Caco-2 (cell line): ENCODE data around the gene ECM2. TPM values are rescaled to one million over a fixed set of nuclear protein-coding genes. Genes with fewer than 3 reads are reported as not detected.

Experiments
- BruUV-seq: library from RNA; stranded (reverse); fragments of 400-500 nt; replicated peaks from 2 replicates; lab custom pipeline; 2021; lab: Mats Ljungman, UMichigan
- CTCF ChIA-PET: fragments of 300-600 bp; sonication (Branson Sonifier 250); formaldehyde crosslinking; loops from one replicate; lab custom pipeline; 2022; ENCODE audit warnings: antibody characterized with exemption; lab: Charles Lee
- POLR2A ChIA-PET: fragments of 300-600 bp; sonication (Branson Sonifier 250); formaldehyde crosslinking; loops from one replicate; lab custom pipeline; 2022; ENCODE audit warnings: antibody characterized with exemption; lab: Charles Lee
- DNase-seq, 2 experiments: peaks; one replicate each; pipeline versions ENCODE4 v3.0.0 to v3.0.0-alpha.2; 2020 to 2022
- H3K27me3 ChIP-seq: replicated peaks from 2 replicates; pipeline ENCODE4 v1.6.0; 2011; ENCODE audit warnings: low read length; ENCODE audit not compliant: control insufficient read depth, insufficient read depth
- H3K36me3 ChIP-seq: 2 replicates; pipeline ENCODE4 v1.5.1; 2011; ENCODE audit warnings: low read length; ENCODE audit not compliant: control insufficient read depth, insufficient read depth
- H3K4me1 ChIP-seq: fragments of 250-450 bp; sonication (Bioruptor Pico); 2 replicates; pipeline ENCODE4 v1.5.1; 2020; ENCODE audit warnings: mild to moderate bottlenecking
- H3K4me3 ChIP-seq: 2 replicates; pipeline ENCODE4 v1.5.1; 2011; ENCODE audit warnings: low read depth, mild to moderate bottlenecking, control low read depth, low read length
- H3K9me3 ChIP-seq: fragments of 250-450 bp; sonication (Bioruptor Pico); 2 replicates; pipeline ENCODE4 v1.5.1; 2020; ENCODE audit warnings: mild to moderate bottlenecking, moderate library complexity
- H3K27ac Mint-ChIP-seq: one replicate; pipeline ENCODE4 v1.8.0; 2022; ENCODE audit warnings: mixed read lengths; ENCODE audit not compliant: unreplicated experiment
- H3K27me3 Mint-ChIP-seq: one replicate; pipeline ENCODE4 v1.8.0; 2022; ENCODE audit warnings: mixed read lengths; ENCODE audit not compliant: insufficient read depth, unreplicated experiment
- H3K36me3 Mint-ChIP-seq: one replicate; pipeline ENCODE4 v1.8.0; 2022; ENCODE audit warnings: mild to moderate bottlenecking, mixed read lengths; ENCODE audit not compliant: insufficient read depth, unreplicated experiment
- H3K4me1 Mint-ChIP-seq: one replicate; pipeline ENCODE4 v1.8.0; 2022; ENCODE audit warnings: low read depth, mixed read lengths; ENCODE audit not compliant: unreplicated experiment
- H3K4me3 Mint-ChIP-seq: one replicate; pipeline ENCODE4 v1.8.0; 2022; ENCODE audit warnings: mild to moderate bottlenecking, moderate library complexity, mixed read lengths; ENCODE audit not compliant: unreplicated experiment
- H3K9me3 Mint-ChIP-seq: one replicate; pipeline ENCODE4 v1.8.0; 2022; ENCODE audit warnings: mixed read lengths; ENCODE audit not compliant: unreplicated experiment
- intact Hi-C: fragments of 100-400 bp; cut with micrococcal nuclease; formaldehyde crosslinking; loops from one replicate; pipeline ENCODE4 v1.10.0; 2022; ENCODE audit not compliant: unreplicated experiment
- total RNA-seq: library from RNA; stranded (reverse); gene quantifications from 2 replicates; pipeline ENCODE4 v1.2.3, GENCODE V29; 2022
- TF ChIP-seq, protein P1 (sequence below), 2 experiments: fragments of 200-600 bp in 1 of 2; IDR thresholded peaks; 1 replicate in 1 of 2; 2 replicates in 1 of 2; pipeline versions ENCODE4 v1.5.1 to v1.8.0; 2011 to 2022; ENCODE audit warnings: antibody characterized with exemption in 1 of 2, control low read depth in 1 of 2, inconsistent platforms in 1 of 2, low read depth in 1 of 2, low read length in 1 of 2, mild to moderate bottlenecking in 1 of 2, moderate library complexity in 1 of 2; ENCODE audit not compliant: insufficient read depth in 1 of 2, severe bottlenecking in 1 of 2, unreplicated experiment in 1 of 2

The ECM2 gene
- total RNA-seq, 1 experiment from 2014 or later = not detected

GRCh38 chr9:92479346-92479745, 56.4 kb downstream of the ECM2 start:
- Histone ChIP-seq H3K9me3 (no peaks in the 10 kb centered on the region), H3K27me3 (no peaks in the 10 kb centered on the region), H3K36me3 (no peaks in the 10 kb centered on the region), H3K4me3 (no peak overlapping the region), H3K4me1 (peaks cover 6% of the 10 kb centered on the region; the same call in 1 of the 2 replicates)
- Mint-ChIP-seq H3K36me3 (no peaks in the 10 kb centered on the region), H3K27me3 (no peaks in the 10 kb centered on the region), H3K27ac (no peak overlapping the region), H3K9me3 (no peaks in the 10 kb centered on the region), H3K4me3 (no peak overlapping the region), H3K4me1 (peaks cover 9% of the 10 kb centered on the region)
- CTCF ChIA-PET = no interaction called here
- intact Hi-C loops = no loop called here
- TF ChIP-seq, protein P1, sequence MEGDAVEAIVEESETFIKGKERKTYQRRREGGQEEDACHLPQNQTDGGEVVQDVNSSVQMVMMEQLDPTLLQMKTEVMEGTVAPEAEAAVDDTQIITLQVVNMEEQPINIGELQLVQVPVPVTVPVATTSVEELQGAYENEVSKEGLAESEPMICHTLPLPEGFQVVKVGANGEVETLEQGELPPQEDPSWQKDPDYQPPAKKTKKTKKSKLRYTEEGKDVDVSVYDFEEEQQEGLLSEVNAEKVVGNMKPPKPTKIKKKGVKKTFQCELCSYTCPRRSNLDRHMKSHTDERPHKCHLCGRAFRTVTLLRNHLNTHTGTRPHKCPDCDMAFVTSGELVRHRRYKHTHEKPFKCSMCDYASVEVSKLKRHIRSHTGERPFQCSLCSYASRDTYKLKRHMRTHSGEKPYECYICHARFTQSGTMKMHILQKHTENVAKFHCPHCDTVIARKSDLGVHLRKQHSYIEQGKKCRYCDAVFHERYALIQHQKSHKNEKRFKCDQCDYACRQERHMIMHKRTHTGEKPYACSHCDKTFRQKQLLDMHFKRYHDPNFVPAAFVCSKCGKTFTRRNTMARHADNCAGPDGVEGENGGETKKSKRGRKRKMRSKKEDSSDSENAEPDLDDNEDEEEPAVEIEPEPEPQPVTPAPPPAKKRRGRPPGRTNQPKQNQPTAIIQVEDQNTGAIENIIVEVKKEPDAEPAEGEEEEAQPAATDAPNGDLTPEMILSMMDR (IDR thresholded peaks at IDR 0.05; ENCODE audit: insufficient read depth in 1 of 2, low read depth in 1 of 2, low read length in 1 of 2, severe bottlenecking in 1 of 2, unreplicated experiment in 1 of 2) = no peak
- DNase-seq = no peak
- no TSS peak for BruUV-seq
- POLR2A ChIA-PET = no interaction called here

DNA sequence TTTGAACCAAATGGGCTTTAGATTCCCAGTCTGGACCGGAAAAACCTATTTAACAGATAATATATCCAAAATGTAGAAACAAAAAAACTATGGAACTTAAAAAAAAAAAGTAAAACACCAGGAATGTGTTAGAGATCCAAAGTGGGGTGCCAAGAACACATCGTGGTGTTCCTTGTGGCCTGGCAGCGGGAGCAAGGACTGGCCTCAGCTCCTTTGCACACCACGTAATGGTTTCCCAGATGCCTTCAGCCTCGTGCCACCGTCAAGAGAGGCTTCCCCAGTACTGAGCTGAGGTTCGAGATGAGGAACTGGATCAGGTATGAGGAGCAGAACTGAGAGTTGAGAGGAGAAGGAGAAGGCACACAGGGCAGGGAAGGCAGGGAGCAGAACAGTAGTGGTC, 57.0 kb downstream of the ECM2 start:
- Mint-ChIP-seq H3K9me3 (no peaks in the 10 kb centered on the region), H3K4me3 (no peak overlapping the region), H3K4me1 (peaks cover 9% of the 10 kb centered on the region), H3K27me3 (no peaks in the 10 kb centered on the region), H3K27ac (no peak overlapping the region), H3K36me3 (no peaks in the 10 kb centered on the region)
- DNase-seq = no peak
- no peaks in the 10 kb centered on the region for H3K9me3 ChIP-seq
- BruUV-seq = no TSS peak
- CTCF ChIA-PET = no interaction called here
- H3K36me3 ChIP-seq = no peaks in the 10 kb centered on the region
- peaks cover 6% of the 10 kb centered on the region; the same call in 1 of the 2 replicates for H3K4me1 ChIP-seq
- intact Hi-C loops = no loop called here
- H3K4me3 ChIP-seq = no peak overlapping the region
- POLR2A ChIA-PET = no interaction called here
- TF ChIP-seq, protein P1 (IDR thresholded peaks at IDR 0.05; ENCODE audit: insufficient read depth in 1 of 2, low read depth in 1 of 2, low read length in 1 of 2, severe bottlenecking in 1 of 2, unreplicated experiment in 1 of 2) = no peak
- no peaks in the 10 kb centered on the region for H3K27me3 ChIP-seq

GRCh38 chr9:92476962-92477361, 58.8 kb downstream of the ECM2 start:
- no peaks in the 10 kb centered on the region for H3K36me3 ChIP-seq
- Mint-ChIP-seq H3K27ac (no peak overlapping the region), H3K27me3 (no peaks in the 10 kb centered on the region), H3K4me1 (peaks cover 9% of the 10 kb centered on the region), H3K9me3 (no peaks in the 10 kb centered on the region), H3K4me3 (no peak overlapping the region), H3K36me3 (no peaks in the 10 kb centered on the region)
- no TSS peak for BruUV-seq
- ChIA-PET POLR2A (no interaction called here), CTCF (no interaction called here)
- H3K4me3 ChIP-seq = no peak overlapping the region
- peaks cover 6% of the 10 kb centered on the region; the same call in 1 of the 2 replicates for H3K4me1 ChIP-seq
- no peaks in the 10 kb centered on the region for H3K27me3 ChIP-seq
- intact Hi-C loops = no loop called here
- no peaks in the 10 kb centered on the region for H3K9me3 ChIP-seq
- DNase-seq = no peak
- TF ChIP-seq, protein P1 (IDR thresholded peaks at IDR 0.05; ENCODE audit: insufficient read depth in 1 of 2, low read depth in 1 of 2, low read length in 1 of 2, severe bottlenecking in 1 of 2, unreplicated experiment in 1 of 2) = no peak
